BJ (cell line): Measurements from ENCODE around the gene FCRL3. TPM values are rescaled to one million over a fixed set of nuclear protein-coding genes. Genes with fewer than 3 reads are reported as not detected.

Experiments
- CTCF ChIA-PET: fragments of 350-600 bp; formaldehyde crosslinking; extraction: SDS; loops from one replicate; lab custom pipeline; 2021; ENCODE audit warnings: antibody characterized with exemption, inconsistent platforms; lab: Yijun Ruan, JAX
- POLR2A ChIA-PET: fragments of 300-600 bp; sonication (Branson Sonifier 250); formaldehyde crosslinking; extraction: SDS; loops from one replicate; lab custom pipeline; 2021; ENCODE audit warnings: antibody characterized with exemption; lab: Charles Lee
- DNase-seq: peaks from one replicate; pipeline ENCODE4 v3.0.0-alpha.2; 2011; ENCODE audit warnings: low read depth
- H3K27me3 ChIP-seq: 2 replicates; pipeline ENCODE4 v1.6.0; 2011; ENCODE audit warnings: low read length; ENCODE audit not compliant: control insufficient read depth, insufficient read depth
- H3K36me3 ChIP-seq: 2 replicates; pipeline ENCODE4 v1.5.1; 2011; ENCODE audit warnings: low read length; ENCODE audit not compliant: control insufficient read depth, insufficient read depth
- H3K4me3 ChIP-seq: 2 replicates; pipeline ENCODE4 v1.5.1; 2011; ENCODE audit warnings: low read depth, mild to moderate bottlenecking, control low read depth, low read length
- polyA plus RNA-seq: library from polyadenylated mRNA; depleted of rRNA; stranded (reverse); fragments of >200 nt; gene quantifications from 2 replicates; pipeline ENCODE4 v1.2.3, GENCODE V29; 2011; rRNA removed
- TF ChIP-seq, protein P1 (sequence below): IDR thresholded peaks from 2 replicates; pipeline ENCODE4 v1.5.1; 2011; ENCODE audit warnings: low read depth, mild to moderate bottlenecking, control low read depth, inconsistent platforms, low read length, moderate library complexity; ENCODE audit not compliant: insufficient read depth

The FCRL3 gene
- polyA plus RNA-seq, 1 experiment, result not detected

DNA sequence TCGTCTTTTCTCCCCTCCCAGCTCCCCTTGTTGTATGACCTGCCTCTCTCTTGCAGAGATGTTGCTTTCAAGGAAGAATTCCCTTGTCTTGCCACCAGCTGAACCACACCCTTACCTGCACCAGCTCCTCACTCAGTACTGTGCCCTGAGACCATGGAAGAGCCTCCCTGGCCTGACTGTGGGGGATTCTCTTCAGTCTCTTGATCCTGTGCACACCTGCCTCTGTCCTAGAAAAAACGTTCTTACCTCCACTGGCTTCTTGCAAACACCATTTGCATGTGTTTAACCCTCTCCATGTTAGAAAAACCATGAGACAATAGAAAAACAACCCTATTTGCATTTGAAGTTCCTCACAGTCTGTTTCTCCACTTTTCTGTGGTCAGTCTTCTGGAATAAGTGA, 59.4 kb downstream of the FCRL3 start:
- Histone ChIP-seq H3K4me3 (no peak overlapping the region), H3K36me3 (no peaks in the 10 kb centered on the region), H3K27me3 (no peaks in the 10 kb centered on the region)
- CTCF ChIA-PET, result no interaction called here
- TF ChIP-seq, protein P1, sequence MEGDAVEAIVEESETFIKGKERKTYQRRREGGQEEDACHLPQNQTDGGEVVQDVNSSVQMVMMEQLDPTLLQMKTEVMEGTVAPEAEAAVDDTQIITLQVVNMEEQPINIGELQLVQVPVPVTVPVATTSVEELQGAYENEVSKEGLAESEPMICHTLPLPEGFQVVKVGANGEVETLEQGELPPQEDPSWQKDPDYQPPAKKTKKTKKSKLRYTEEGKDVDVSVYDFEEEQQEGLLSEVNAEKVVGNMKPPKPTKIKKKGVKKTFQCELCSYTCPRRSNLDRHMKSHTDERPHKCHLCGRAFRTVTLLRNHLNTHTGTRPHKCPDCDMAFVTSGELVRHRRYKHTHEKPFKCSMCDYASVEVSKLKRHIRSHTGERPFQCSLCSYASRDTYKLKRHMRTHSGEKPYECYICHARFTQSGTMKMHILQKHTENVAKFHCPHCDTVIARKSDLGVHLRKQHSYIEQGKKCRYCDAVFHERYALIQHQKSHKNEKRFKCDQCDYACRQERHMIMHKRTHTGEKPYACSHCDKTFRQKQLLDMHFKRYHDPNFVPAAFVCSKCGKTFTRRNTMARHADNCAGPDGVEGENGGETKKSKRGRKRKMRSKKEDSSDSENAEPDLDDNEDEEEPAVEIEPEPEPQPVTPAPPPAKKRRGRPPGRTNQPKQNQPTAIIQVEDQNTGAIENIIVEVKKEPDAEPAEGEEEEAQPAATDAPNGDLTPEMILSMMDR, result no peak
- no peak for DNase-seq
- POLR2A ChIA-PET, result no interaction called here

DNA sequence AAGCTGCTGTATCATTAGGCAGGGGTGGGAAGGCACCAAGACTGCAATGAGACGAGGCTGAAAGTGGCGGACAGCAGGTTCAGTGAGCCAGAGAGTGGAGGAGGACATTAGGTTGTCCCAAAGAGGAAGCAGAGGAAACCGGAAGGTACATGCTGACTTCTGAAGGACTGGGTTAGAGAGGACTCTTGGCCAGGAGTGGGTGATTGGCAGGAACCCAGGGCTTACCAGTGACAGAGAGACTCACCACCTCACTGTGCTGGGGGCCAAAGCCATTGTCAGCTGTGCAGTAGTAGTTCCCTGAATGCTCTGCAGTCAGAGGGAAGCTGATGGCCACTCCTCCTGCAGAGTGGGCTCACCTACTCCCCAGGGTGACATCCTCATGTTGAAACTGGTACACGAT, 60.8 kb downstream of the FCRL3 start:
- POLR2A ChIA-PET, result no interaction called here
- TF ChIP-seq, protein P1, result no peak
- Histone ChIP-seq H3K4me3 (no peak overlapping the region), H3K27me3 (no peaks in the 10 kb centered on the region), H3K36me3 (no peaks in the 10 kb centered on the region)
- CTCF ChIA-PET, result interaction anchor here (0.8 kb wide), 1 partner anchor 436 kb away, joined by 4 read pairs; no protein-coding TSS in a partner anchor
- DNase-seq, result no peak

DNA sequence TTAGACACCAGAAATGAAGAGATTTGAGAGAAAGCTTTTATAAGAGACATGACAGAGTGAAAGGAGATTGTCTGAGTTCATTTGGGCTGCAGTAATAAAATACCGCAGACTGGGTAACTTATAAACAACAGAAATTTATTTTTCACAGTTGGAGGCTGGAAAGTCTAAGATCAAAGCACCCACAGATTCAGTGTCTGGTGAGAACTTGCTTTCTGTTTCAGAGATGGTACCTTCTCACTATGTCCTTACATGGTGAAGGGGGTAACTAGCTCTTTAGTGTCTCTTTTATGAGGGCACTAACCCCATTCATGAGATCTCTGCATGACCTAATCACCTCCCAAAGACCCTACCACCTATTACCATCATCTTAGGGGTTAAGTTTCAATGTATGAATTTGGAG, 71.8 kb downstream of the FCRL3 start:
- DNase-seq, result no peak
- Histone ChIP-seq H3K36me3 (no peaks in the 10 kb centered on the region), H3K27me3 (no peaks in the 10 kb centered on the region), H3K4me3 (no peak overlapping the region)
- TF ChIP-seq, protein P1, result no peak
- ChIA-PET CTCF (no interaction called here), POLR2A (no interaction called here)

Other genes with a start within 250 kb of the FCRL3 start
- gene FCRL5, start 148.3 kb downstream of the FCRL3 start, polyA plus RNA-seq, result not detected in 2 replicates
- gene FCRL4, start 102.7 kb downstream of the FCRL3 start, polyA plus RNA-seq, result not detected in 2 replicates
- gene FCRL2, start 76.4 kb upstream of the FCRL3 start, polyA plus RNA-seq, result not detected in 2 replicates
- gene FCRL1, start 119.4 kb upstream of the FCRL3 start, polyA plus RNA-seq, result not detected in 2 replicates
- not detected in 2 replicates for gene CD5L, start 141.0 kb upstream of the FCRL3 start, polyA plus RNA-seq